ENCODE data around the gene PDE2A.

The PDE2A gene

DNA sequence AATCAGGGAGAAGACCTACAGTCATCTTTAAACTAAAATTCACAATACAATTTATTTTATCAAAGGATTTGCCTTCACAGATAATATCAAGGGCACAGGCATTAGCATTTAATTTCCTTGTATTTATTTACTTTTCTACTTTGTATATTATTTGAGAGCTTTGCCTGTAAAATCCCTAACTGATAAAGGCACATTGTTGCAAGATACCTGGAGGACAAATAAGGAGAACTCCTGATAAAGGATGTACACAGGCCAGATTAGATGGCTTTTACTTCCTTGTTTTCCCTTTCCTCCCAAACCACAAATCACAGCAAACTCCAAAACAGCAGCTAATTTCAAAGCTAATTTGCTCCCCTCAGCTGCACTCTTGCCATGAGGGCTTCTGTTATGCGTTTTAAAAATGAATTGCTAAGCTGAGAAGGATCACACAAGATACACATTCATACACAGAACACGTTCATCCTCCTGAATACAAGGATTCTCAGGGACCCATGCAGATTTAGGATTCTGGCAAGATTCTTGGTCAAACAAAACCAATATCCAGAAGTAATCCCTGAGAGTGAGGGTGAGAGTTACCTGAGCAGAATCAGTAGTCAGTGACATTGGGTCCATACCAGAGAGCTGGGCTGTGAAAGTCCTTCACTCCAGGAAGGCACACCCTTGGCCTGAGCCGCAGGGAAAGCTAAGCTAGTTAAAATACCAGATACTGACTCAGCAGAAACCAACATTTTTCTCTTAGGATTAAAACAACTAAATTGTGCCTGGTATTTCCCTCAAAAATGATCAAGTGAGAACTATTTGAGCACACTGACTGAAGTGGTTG lies 139.6 kb downstream of the PDE2A start:
- no peak for DNase-seq

- no peak for DNase-seq
These were observed 145.2 kb downstream of the PDE2A start for GRCh38 chr11:72529068-72529467.

DNA sequence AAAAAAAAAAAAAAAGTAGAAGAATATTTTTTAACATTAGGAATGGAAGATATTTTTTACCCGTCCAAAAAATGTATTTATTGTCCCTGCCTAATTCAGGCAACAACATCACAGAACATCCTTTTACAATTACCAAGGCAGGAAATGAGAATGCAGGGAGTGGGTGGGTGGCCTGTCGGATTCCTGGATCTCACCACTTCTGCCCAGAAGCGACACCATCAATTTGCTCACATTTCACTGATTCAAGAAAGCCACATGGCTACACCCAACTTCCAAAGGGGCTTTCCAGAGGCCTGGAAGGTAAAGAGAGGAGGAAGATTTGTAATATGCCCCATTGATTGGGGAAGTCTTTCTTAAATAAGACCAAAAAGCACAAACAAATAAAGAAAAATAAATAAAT lies 146.1 kb downstream of the PDE2A start:
- no peak for DNase-seq

Data from DMS153 (cell line).